Embryonic facial prominence (tissue), 1 donor: Measurements from ENCODE around the gene NR4A3.

Experiments
- DNase-seq: peaks from one replicate; pipeline ENCODE4 v3.0.0-alpha.2; 2016; ENCODE audit errors: extremely low spot score

Gene NR4A3

DNA sequence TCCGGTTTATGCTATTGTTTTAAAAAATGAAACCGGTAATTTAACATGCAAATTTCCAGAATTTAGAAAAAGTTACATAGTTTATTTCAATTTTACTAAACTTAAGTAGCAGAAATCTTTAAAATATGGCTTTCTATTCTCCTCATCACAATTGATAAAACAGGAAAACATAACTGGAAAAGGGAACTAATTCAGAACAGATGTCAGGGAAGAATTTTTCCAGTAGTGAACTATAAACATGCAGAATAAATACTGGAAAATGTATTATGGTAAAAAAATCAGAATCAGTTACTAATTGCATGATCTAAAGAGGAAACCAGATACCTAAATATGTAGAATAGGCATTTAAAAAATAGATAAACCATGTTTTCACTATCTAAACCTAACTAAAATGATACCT is 7.3 kb upstream of the NR4A3 start:
- no peak for DNase-seq

DNA sequence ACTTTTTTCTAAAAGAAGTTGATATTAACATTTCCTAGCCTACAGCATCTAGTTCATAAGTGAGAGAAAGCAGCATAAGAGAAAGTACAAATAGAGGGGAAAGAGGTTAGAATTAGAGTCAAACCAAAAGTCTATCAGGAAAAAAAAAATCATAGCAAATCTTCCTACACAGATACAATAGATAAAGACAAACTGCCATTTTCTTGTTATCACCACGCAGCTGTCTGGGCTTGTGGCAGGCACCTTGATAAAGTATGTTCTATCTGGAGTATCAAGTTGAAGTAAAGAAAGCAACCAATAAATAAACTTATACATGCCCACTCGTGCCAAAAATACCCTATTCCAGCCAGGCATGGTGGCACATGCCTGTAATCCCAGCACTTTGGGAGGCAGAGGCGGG is 5.3 kb upstream of the NR4A3 start:
- DNase-seq = no peak

DNA sequence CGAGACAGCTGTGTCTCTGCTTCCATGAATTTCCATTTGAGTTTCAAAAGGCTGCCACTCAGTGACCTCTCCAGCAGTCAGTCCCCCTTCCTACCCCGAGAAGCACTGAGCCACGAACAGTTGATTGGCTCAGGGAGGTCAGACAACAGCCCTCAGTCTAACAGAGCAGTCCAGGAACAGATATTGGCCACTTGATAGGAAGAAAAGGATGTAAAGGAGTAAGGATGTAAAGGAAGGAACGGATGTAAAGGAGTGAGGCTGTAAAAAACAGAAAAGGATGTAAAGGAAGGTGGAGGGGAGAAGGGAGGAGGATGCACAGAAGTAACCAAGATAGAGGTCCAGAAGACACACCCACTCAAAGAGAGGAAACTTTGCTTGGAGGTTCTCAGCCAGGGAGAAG is 3.2 kb upstream of the NR4A3 start:
- DNase-seq = no peak

DNA sequence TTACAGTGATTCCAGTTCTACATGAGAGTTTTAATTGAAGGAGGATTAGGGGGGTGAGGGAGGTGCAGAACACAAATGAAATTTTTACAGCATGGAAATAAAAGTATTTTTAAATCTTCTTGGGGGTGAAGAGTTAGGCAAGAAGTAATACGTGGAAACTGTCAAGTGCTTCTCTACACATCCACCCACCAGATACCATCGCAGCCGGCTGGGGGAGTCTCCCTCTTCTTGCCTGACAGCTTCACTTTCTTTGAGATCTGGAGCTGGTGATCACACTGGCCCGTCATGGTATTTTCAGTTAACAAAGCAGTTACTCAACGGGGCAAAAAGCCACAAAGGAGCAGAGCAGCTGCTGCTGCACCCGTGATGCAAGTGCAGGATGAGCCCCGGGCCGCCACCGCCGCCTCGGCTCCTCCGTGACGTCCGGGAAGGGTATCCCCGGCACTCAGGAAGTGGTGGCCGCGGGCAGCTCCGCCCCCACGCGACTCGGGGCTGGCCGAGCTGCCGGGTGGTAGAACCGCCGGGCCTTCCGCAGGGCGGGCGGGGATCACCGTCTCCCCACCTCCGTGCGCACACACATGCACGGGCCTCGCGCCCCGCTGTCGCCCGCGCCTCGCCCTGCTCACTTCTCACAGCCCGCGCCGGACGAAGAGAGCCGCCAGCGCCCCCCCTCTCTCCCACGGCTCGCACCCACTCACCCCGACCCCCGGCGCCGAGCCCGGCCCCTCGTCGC is 2.4 kb upstream of the NR4A3 start:
- peak; percentile 58 for DNase-seq

DNA sequence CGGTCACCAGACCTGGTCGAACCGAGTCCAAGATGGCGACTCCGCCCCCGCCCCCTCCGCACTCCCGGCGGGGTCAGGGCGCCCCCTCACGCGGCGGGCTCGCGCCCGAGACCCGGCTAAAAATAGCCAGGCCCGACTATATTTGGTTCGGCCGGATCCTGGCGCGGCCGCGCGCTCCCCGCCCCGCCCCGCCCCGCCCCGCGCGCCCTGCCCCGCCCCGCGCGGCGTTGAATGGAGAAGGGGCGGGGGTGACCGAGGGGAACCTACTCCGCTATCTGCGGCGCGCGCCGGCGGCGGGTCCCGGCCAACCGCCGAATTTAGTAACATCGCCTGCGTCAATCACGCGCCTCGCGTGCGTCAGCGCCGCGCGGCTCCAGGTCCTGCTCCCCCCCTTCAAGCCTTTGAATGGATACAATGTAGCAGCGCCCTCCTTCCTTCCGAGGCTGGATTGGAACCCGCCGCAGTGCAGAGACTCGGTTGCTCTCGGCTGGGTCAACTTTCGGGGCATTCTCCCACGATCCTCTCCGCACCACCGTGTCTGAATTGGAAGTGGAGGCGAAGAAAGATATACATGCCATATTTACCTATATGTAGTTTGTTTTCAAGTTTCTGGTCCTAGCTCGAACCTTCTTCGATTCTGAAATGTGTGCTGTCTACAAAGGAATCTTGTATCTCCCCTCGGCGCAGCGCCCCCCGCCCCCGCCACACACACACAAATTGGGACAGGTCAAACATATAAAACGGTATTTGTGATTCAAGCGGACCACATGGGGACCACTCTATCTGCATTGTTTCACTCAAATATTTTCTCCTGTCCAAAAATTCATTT is 1.6 kb upstream of the NR4A3 start:
- peak; percentile 88 for DNase-seq

DNA sequence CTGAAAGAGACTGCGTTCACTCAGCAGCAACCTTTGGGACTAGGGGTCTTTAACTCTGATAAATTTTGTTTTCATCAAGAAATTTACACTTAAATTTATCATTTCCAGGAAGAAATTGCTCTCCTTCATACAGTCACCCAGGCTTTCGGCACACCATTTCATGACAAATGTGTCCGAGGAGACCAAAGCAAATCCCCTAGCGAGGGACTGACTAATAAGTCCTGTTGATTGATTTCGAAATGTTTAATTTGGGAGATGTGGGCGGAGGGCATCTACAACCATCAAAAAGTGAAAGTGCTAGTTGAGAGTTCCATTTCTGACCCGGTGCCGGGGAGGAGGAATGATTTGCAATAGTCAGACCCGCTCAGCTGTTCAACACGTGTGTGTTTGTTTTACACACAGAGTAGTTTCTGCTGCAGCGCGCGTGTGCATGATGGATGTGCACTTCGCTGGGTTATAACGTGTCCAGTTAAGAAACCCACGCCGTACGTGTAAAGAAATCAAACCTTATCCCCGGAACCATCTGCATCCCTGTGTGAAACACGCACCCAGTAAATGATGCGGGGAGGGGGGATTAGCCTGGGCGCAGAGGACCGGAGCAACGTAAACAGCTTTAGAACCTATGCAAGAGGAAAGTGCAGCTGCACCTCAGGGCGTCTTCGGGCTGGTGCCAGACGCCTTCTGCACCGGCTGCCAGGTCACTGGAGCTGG is 845 bp upstream of the NR4A3 start:
- DNase-seq = no peak

DNA sequence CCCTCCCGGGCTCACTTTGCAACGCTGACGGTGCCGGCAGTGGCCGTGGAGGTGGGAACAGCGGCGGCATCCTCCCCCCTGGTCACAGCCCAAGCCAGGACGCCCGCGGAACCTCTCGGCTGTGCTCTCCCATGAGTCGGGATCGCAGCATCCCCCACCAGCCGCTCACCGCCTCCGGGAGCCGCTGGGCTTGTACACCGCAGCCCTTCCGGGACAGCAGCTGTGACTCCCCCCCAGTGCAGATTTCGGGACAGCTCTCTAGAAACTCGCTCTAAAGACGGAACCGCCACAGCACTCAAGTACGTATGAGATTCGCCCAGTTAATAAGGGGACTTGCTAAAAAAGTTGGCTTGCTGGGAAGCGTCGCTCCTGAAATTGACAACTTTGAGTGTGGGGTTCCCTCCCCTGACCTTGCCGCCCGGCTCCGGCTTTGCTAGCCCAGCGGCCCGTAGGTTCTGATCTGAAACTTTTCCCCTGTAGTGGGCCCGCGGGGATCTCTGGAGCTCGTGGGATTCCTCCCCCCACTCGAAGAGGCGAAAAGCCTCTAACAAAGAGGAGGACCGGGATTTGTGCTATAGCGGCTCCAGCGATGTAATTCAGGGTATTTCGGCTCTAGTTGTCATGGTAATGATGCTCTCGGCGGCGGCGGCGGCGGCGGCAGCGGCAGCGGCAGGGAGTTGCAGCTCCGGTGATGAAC is 572 bp downstream of the NR4A3 start:
- DNase-seq = peak; percentile 79

DNA sequence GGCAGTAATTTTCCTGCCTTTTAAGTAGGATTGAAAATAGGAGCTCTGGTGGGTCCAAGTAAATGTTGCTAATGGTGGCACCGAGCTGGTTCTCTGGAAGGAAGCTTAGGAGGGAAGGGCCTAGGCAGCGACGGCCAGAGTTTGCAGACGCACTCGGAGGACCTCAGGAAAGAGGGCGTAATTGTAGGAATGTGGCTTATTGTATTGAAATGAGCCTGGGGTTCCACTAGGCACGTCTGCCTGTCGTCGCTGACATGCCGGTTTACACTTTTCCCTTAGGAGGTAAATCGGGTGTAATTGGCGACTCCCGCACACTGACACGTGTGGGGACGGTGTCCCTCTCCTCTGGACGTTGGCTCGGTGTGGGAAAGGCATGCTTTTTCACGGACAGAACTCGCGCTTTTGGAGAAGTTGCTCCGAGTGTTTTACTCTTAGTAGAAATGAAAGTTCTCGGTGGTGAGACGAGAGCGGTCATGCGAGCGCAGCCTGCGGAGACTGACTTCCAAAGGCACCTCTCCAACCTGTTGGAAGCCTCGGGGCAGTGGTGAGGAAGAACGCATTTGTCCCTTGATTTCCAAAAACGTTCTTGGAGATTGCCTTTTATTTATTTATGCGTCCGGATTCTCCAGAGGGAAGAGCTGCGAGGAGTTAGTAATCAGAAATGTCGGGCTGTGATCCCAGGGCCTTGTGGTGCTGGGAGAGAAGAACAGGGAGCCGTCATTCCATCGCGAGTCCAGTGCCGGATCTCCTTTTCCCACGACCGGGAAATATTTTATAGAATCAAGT is 1.3 kb downstream of the NR4A3 start:
- no peak for DNase-seq

DNA sequence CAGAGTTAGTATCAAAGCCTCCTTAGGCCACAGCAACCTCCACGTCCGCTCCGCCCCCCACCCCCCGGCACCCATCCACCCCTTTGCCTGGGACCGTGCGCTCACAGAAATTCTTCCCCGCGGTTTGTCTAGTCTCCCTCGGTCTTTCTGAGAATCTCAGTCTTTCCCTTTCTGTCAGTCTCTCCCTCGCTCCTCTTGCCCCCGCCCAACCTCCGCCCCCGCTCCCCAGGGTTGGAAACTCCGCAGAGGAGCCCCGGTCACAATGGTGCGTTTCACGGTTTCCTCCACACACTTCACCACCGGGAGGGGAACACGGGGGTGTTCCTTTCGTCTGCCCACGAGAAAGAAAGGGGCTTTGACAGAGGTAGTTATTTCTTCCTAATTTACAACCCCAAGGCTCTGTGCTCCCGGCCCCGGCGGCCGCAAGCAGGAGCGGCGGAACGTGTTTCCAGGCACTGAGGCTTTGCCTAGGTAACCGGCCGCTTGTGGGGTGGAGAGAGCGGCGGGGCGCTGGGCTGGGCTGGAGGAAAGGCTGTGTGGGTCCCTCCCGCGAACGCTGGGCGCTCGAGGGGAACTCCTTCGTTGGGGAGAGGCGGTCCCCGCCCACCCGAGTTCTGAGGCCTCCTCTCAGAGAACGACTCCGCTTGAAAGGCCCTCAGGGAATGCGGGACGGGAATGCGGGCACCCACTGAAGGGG is 2.1 kb downstream of the NR4A3 start:
- DNase-seq = no peak

DNA sequence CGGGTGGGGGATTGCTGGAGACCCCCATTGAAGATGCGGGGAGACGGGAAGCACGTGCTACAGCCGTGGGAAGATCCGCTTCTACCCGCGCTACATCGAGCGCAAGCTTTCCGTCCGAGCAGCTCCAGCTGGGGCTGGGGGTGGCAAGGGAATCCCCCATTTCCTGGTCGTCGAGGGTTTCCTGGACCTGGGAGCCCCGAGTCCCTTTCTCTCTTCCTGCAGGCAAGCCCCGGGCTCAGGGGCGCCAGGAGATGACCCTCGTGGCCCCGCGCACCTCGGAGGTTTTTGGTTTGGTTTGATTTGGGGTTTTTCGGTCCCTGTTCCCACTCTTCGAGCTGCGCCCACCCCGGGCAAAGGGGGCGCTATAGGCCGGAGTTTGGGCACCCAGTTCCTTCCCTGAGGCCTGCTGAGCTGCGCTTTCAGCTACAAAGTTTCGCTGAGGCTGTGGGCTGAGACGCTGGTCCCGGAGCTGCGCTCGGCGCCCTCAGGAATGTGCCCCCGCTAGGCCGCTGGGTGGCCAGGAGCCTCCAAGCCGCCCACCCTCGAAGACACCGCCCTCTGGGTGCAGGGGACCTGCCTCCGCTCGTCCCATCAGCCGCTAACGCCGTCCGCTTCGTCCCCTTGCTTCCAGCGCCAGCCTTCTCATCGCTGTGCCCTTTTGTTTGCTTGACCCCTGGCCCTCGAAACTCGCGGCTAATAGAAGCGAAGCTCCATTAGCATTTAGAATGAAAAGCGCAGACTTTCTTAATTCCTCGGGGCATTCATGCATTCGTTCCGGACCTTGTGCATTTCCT is 2.9 kb downstream of the NR4A3 start:
- DNase-seq = no peak

DNA sequence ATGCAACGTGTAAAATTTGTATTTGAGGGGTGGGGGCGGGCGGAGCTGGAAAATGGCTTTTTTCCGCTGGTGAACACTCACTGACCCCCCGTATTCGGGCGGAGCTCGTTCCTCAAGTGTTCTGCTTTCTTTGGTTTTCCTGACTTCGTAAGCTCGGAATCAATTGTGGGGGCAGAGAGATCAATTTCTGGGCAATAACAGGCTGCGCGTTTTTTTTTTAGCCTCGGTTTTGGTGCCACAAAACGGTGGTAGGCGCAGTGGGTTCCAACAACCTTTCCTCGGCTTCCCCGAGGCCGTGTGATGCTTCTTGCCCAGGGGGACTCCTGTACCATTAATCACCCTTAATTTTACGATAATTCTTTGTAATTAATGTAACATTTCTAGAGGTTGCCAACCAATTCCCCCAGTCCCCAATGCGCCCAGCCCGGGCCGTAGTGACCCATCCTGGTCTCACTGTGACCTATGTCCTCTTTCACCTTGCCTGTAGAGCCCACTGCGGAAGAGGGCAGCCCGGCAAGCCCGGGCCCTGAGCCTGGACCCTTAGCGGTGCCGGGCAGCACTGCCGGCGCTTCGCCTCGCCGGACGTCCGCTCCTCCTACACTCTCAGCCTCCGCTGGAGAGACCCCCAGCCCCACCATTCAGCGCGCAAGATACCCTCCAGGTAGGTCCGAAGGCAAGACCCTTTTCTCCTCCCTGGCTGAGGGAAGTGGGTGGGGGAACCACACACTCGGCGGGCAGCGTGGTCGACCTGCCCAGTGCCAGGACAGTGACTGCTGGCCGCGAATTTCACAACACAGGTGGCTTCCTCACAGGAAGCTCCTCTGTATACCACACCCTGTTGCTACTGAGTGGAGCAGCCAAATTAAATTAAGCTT is 3.7 kb downstream of the NR4A3 start:
- DNase-seq = no peak

DNA sequence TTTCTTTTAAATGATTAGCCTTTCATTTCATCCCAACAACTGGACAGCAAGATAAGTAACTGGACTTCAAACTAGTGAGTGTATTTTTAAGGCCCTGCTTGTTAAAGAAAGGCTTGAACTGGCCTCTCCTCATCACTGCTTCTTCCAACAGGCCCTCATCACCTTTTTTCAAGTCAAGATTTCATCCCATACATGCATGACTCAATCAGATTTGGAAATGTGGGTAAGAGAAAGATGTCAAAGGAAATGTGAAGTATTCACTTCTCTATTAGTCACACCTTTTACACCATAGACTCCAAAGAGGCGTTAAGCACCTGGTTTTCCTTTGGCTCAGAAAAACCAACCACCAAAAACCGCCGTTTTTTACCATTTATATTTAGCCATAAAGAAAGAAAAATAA is 4.9 kb downstream of the NR4A3 start:
- no peak for DNase-seq

DNA sequence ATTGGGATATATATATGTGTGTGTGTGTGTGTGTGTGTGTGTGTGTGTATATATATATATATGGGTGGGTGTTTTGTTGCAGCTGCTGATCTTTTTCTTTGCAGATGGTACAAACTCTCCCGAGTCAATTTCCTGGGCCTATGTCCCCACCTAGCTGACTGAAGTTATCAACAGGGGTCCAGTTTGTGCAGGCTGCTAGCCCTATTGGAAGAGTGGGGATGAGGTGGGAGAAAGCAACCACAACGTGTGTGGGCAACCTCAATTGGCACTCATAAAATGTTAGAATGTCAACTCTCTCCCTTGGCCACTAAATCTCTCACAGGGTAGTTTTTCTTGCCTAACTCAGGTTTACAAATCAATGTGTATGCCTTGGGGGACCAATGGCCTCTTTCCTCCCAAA is 5.6 kb downstream of the NR4A3 start:
- DNase-seq = no peak

DNA sequence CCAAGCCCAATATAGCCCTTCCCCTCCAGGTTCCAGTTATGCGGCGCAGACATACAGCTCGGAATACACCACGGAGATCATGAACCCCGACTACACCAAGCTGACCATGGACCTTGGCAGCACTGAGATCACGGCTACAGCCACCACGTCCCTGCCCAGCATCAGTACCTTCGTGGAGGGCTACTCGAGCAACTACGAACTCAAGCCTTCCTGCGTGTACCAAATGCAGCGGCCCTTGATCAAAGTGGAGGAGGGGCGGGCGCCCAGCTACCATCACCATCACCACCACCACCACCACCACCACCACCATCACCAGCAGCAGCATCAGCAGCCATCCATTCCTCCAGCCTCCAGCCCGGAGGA is 6.3 kb downstream of the NR4A3 start:
- DNase-seq = no peak

DNA sequence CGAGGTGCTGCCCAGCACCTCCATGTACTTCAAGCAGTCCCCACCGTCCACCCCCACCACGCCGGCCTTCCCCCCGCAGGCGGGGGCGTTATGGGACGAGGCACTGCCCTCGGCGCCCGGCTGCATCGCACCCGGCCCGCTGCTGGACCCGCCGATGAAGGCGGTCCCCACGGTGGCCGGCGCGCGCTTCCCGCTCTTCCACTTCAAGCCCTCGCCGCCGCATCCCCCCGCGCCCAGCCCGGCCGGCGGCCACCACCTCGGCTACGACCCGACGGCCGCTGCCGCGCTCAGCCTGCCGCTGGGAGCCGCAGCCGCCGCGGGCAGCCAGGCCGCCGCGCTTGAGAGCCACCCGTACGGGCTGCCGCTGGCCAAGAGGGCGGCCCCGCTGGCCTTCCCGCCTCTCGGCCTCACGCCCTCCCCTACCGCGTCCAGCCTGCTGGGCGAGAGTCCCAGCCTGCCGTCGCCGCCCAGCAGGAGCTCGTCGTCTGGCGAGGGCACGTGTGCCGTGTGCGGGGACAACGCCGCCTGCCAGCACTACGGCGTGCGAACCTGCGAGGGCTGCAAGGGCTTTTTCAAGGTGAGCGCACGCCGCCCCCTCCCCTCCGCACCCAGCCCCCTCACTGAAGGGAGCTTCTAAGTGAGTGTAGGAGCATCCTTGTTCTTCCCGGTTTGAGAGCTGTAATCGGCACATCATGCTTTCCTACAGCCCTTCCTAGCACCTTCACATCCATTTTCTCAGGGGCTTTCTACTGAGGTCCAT is 6.9 kb downstream of the NR4A3 start:
- no peak for DNase-seq

DNA sequence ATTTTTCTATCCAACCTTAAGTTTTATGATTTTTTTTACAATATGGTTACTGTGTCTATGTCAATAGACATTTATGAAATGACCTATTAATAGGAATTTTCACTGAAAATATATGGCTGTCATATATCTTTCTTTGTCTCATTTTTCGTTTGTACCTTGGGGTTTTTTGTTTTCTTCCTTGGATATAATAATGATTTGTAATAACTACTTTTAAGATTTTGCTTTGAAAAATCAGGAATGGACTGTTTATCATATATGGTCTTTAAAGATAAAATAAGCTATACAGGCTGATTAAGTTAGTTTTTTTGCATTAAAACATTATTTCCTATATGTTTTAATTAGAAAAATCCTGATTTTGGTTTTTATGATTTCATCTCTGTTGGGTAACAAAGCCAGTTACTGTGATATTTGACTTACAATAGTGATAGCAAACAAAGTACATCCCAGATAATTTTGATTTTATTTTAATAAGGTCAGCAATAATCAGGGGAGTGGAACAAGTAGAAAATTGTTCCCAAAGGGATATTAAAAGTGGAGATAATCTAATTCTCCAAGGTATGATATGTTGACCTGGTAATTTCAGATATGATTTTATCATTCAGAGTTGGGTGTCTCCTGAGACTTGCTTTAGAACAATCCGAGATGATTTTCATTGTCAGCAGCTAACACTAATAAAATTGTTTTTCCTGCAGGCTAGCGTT is 10.3 kb downstream of the NR4A3 start:
- DNase-seq = no peak

DNA sequence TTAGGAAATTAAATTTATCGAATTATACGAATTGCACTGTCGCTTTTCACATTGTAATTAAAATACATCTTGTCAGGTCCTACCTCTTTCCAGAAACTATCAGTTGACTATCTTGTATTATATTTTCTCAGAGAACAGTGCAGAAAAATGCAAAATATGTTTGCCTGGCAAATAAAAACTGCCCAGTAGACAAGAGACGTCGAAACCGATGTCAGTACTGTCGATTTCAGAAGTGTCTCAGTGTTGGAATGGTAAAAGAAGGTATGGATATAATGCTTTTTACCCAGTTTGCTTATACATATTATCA is 10.8 kb downstream of the NR4A3 start:
- DNase-seq = no peak

DNA sequence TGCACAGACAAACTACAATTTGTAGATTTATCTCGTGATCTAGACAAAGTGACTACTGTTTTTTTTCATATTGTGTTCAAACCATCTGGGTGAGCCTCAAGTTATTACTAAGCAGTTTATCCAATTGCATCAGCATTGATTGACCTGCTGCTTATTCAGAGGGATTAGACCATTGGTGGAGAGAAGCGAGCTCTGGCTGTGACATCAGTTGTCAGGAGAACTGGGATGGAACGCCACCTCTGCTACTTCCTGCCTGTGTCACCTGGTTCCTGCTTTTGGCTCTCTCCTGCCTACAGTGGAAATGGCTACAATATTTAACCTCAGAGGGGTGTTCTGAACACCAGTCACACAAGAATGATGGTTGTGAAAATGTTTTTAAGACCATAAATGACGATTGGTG is 12.1 kb downstream of the NR4A3 start:
- no peak for DNase-seq
